ENCODE measurements around the gene KIF3C. TPM values are rescaled to one million over a fixed set of nuclear protein-coding genes. Genes with fewer than 3 reads are reported as not detected.
A peak's percentile ranks its signal among the peaks of the same experiment; 100 is the strongest.

KIF3C gene
- total and polyA plus RNA-seq, 4 donors, result 5.5 to 20.7 (median 10.0) TPM

DNA sequence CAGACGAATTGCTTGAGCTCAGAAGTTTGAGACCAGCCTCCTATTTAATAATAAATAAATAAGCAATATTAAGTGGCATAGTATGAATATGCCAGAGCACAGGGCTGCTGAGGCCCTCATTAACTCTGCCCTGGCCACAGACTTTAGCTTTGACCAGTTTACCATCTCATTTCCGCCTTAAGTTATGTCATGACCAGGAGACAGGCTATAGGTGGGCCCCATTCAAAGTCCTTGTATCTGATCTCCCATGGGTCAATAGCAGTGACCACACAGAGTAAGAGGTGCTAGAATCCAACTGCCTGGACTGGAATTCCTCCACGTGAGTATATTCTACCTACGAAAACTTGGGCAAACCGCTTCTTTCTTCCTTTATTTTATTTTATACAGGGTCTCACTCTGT is 90.6 kb downstream of the KIF3C start:
- H3K9me3 ChIP-seq (ENCODE audit: control insufficient read depth, low read length), result no peaks in the 10 kb centered on the region
- no peak overlapping the region for H3K27ac ChIP-seq (ENCODE audit: low read depth in 1 of 2, low read length in 2 of 2)
- H3K4me1 ChIP-seq (ENCODE audit: control insufficient read depth in 1 of 2, insufficient read depth in 2 of 2, low read length in 2 of 2), result no peaks in the 10 kb centered on the region
- intact Hi-C loops (cut with DNase I), result no loop called here
- no peak overlapping the region for H3K4me3 ChIP-seq (ENCODE audit: low read length in 2 of 2)
- DNase-seq (no peak), ATAC-seq (ENCODE audit: low FRiP score) (no peak)
- H3K36me3 ChIP-seq (ENCODE audit: control insufficient read depth in 1 of 2, insufficient read depth in 2 of 2, low read length in 1 of 2), result no peaks in the 10 kb centered on the region
- 84 to 89% methylated on average over 5 of the region's 5 CpGs for WGBS, 2 donors
- H3K27me3 ChIP-seq (ENCODE audit: control insufficient read depth in 1 of 2, insufficient read depth in 2 of 2, low read length in 1 of 2), result no peaks in the 10 kb centered on the region

- Histone ChIP-seq H3K27me3 (ENCODE audit: control insufficient read depth in 1 of 2, insufficient read depth in 2 of 2, low read length in 1 of 2) (no peaks in the 10 kb centered on the region), H3K4me1 (ENCODE audit: control insufficient read depth in 1 of 2, insufficient read depth in 2 of 2, low read length in 2 of 2) (no peaks in the 10 kb centered on the region), H3K9me3 (ENCODE audit: control insufficient read depth, low read length) (peaks cover 1% of the 10 kb centered on the region), H3K27ac (ENCODE audit: low read depth in 1 of 2, low read length in 2 of 2) (no peak overlapping the region), H3K36me3 (ENCODE audit: control insufficient read depth in 1 of 2, insufficient read depth in 2 of 2, low read length in 1 of 2) (no peaks in the 10 kb centered on the region), H3K4me3 (ENCODE audit: low read length in 2 of 2) (no peak overlapping the region)
- intact Hi-C loops (cut with DNase I), result no loop called here
- DNase-seq (no peak), ATAC-seq (ENCODE audit: low FRiP score) (no peak)
- WGBS, 2 donors, result 88 to 91% methylated on average over 5 of the region's 5 CpGs
These were observed 94.6 kb downstream of the KIF3C start for GRCh38 chr2:25887624-25888242.

GRCh38 chr2:25885933-25886332 is 96.4 kb downstream of the KIF3C start:
- WGBS, 2 donors, result 89 to 91% methylated on average over 2 of the region's 2 CpGs

DNA sequence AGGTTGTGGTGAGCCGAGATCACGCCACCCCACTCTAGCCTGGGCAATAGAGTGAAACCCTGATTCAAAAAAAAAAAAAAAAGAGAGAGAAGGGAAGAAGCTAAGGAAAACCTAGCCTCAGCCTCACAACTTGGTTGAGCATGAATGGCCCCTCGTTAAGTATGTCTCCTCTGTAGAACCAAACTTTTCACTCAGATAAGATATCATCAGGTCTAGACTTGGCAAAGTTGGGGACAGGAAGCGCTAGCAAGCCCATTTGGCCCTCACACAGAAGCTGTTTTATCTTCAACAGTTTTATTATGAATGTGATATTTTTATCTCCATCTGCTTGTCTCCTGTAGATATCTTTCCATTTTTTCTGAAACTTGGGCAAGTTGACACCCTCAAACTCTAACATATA is 100.5 kb downstream of the KIF3C start:
- no peaks in the 10 kb centered on the region for H3K27me3 ChIP-seq (ENCODE audit: control insufficient read depth in 1 of 2, insufficient read depth in 2 of 2, low read length in 1 of 2)
- 73 to 74% methylated on average over 4 of the region's 4 CpGs for WGBS, 2 donors
- no peaks in the 10 kb centered on the region for H3K4me1 ChIP-seq (ENCODE audit: control insufficient read depth in 1 of 2, insufficient read depth in 2 of 2, low read length in 2 of 2)
- no peak overlapping the region for H3K4me3 ChIP-seq (ENCODE audit: low read length in 2 of 2)
- no peak for DNase-seq
- ATAC-seq (ENCODE audit: low FRiP score), result no peak
- intact Hi-C loops (cut with DNase I), result no loop called here
- H3K9me3 ChIP-seq (ENCODE audit: control insufficient read depth, low read length), result peaks cover 1% of the 10 kb centered on the region
- no peaks in the 10 kb centered on the region for H3K36me3 ChIP-seq (ENCODE audit: control insufficient read depth in 1 of 2, insufficient read depth in 2 of 2, low read length in 1 of 2)
- no peak overlapping the region for H3K27ac ChIP-seq (ENCODE audit: low read depth in 1 of 2, low read length in 2 of 2)

More at GRCh38 chr2:25885933-25886332, 96.4 kb downstream of the KIF3C start:
- H3K4me3 ChIP-seq (ENCODE audit: low read length in 2 of 2), result no peak overlapping the region
- H3K9me3 ChIP-seq (ENCODE audit: control insufficient read depth, low read length), result peaks cover 1% of the 10 kb centered on the region
- intact Hi-C loops (cut with DNase I), result no loop called here
- H3K4me1 ChIP-seq (ENCODE audit: control insufficient read depth in 1 of 2, insufficient read depth in 2 of 2, low read length in 2 of 2), result no peaks in the 10 kb centered on the region
- DNase-seq (no peak), ATAC-seq (ENCODE audit: low FRiP score) (no peak)
- no peaks in the 10 kb centered on the region for H3K27me3 ChIP-seq (ENCODE audit: control insufficient read depth in 1 of 2, insufficient read depth in 2 of 2, low read length in 1 of 2)
- no peaks in the 10 kb centered on the region for H3K36me3 ChIP-seq (ENCODE audit: control insufficient read depth in 1 of 2, insufficient read depth in 2 of 2, low read length in 1 of 2)
- no peak overlapping the region for H3K27ac ChIP-seq (ENCODE audit: low read depth in 1 of 2, low read length in 2 of 2)

- Histone ChIP-seq H3K4me3 (ENCODE audit: low read length in 2 of 2) (peak overlapping the region in 1 of 2 donors; percentile 5), H3K4me1 (ENCODE audit: control insufficient read depth in 1 of 2, insufficient read depth in 2 of 2, low read length in 2 of 2) (no peaks in the 10 kb centered on the region), H3K27me3 (ENCODE audit: control insufficient read depth in 1 of 2, insufficient read depth in 2 of 2, low read length in 1 of 2) (no peaks in the 10 kb centered on the region), H3K27ac (ENCODE audit: low read depth in 1 of 2, low read length in 2 of 2) (peak overlapping the region in 1 of 2 donors; percentile 52), H3K9me3 (ENCODE audit: control insufficient read depth, low read length) (no peaks in the 10 kb centered on the region), H3K36me3 (ENCODE audit: control insufficient read depth in 1 of 2, insufficient read depth in 2 of 2, low read length in 1 of 2) (no peaks in the 10 kb centered on the region)
- intact Hi-C loops (cut with DNase I), result no loop called here
- DNase-seq (no peak), ATAC-seq (ENCODE audit: low FRiP score) (no peak)
- 91 to 93% methylated on average over 5 of the region's 5 CpGs for WGBS, 2 donors
These were observed 103.1 kb downstream of the KIF3C start for GRCh38 chr2:25879133-25879730.

DNA sequence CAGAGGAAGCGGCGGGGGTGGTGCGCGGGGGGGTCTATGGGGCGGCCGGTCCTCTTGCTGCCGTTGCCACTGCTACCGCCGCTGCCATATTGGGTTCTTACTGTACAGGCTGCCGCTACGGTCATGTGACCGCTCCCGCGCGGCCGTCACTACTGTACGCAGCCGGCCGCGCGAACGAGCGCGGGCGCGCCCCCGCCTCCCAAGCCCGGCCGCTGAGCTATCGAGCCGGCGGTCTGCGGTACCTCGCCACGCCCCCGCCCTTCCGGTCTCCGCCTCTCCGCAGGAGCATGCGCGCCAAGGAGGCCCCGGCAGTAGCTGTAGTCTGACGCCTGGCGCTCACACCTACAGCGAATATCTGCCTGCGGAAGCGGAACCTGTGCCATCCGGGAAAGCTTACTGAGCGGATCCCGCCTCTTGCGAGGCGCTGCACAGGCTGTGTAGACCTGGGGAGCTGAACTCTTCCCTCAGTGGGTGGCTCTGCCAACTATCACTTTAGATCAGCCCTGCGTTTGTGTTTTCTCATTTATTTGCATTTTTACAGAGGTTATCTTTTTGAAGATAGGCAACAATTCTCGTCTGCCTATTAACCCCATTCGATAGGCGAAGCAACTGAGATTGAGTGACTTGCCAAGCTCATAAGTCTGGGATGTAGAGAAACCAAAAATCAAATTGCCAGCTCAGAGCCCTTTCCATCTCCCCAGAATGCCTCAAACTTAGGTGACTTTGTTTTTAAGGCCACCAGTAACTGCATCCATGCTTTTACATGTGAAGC is 103.8 kb downstream of the KIF3C start, which contains the start of gene ASXL2:
Gene ASXL2, minus strand, starts transcription at position 127 of the 772 bp plus-strand sequence. CDS start 265 bp downstream, outside the sequence.
- intact Hi-C loops (cut with DNase I), result no loop called here
- H3K4me1 ChIP-seq (ENCODE audit: control insufficient read depth in 1 of 2, insufficient read depth in 2 of 2, low read length in 2 of 2), result no peaks in the 10 kb centered on the region
- peak within 1 kb of the TSS; percentile 62 to 65 for H3K4me3 ChIP-seq (ENCODE audit: low read length in 2 of 2)
- no peaks in the 10 kb centered on the region for H3K9me3 ChIP-seq (ENCODE audit: control insufficient read depth, low read length)
- H3K36me3 ChIP-seq (ENCODE audit: control insufficient read depth in 1 of 2, insufficient read depth in 2 of 2, low read length in 1 of 2), result no peaks in the 10 kb centered on the region
- ATAC-seq (ENCODE audit: low FRiP score) (peak; percentile 100), DNase-seq (peak; percentile 98 to 99)
- H3K27me3 ChIP-seq (ENCODE audit: control insufficient read depth in 1 of 2, insufficient read depth in 2 of 2, low read length in 1 of 2), result no peaks in the 10 kb centered on the region
- 2% methylated on average over 50 to 56 of the region's 56 CpGs for WGBS, 2 donors
- peak within 1 kb of the TSS; percentile 32 to 79 for H3K27ac ChIP-seq (ENCODE audit: low read depth in 1 of 2, low read length in 2 of 2)

- H3K27me3 ChIP-seq (ENCODE audit: control insufficient read depth in 1 of 2, insufficient read depth in 2 of 2, low read length in 1 of 2), result no peaks in the 10 kb centered on the region
- ATAC-seq (ENCODE audit: low FRiP score) (peak; percentile 81), DNase-seq (peak; percentile 55 to 82)
- H3K4me3 ChIP-seq (ENCODE audit: low read length in 2 of 2), result peak overlapping the region; percentile 62 to 65
- H3K27ac ChIP-seq (ENCODE audit: low read depth in 1 of 2, low read length in 2 of 2), result peak overlapping the region in 1 of 2 donors; percentile 79
- no peaks in the 10 kb centered on the region for H3K4me1 ChIP-seq (ENCODE audit: control insufficient read depth in 1 of 2, insufficient read depth in 2 of 2, low read length in 2 of 2)
- intact Hi-C loops (cut with DNase I), result no loop called here
- H3K9me3 ChIP-seq (ENCODE audit: control insufficient read depth, low read length), result no peaks in the 10 kb centered on the region
- WGBS, 2 donors, result 0 to 1% methylated on average over 54 to 64 of the region's 64 CpGs
- H3K36me3 ChIP-seq (ENCODE audit: control insufficient read depth in 1 of 2, insufficient read depth in 2 of 2, low read length in 1 of 2), result no peaks in the 10 kb centered on the region
These were observed 104.6 kb downstream of the KIF3C start for GRCh38 chr2:25877431-25878360.

Measured in aorta (tissue), 5 donors.